ENCODE data around the gene GPN2. TPM values are rescaled to one million over a fixed set of nuclear protein-coding genes. Genes with fewer than 3 reads are reported as not detected.

GPN2 gene
- polyA plus RNA-seq, 1 experiment = 28.7 TPM

- TF ChIP-seq CTCF (IDR thresholded peaks at IDR 0.05; ENCODE audit: low read depth, low read length) = no peak
- DNase-seq (ENCODE audit: low read depth, low spot score) = no peak
- Histone ChIP-seq H3K27ac (ENCODE audit: low read depth, low read length) (no peak overlapping the region), H3K9me3 (ENCODE audit: control insufficient read depth, insufficient read depth, low read length) (no peaks in the 10 kb centered on the region), H3K27me3 (ENCODE audit: control insufficient read depth, insufficient read depth, low read length) (no peaks in the 10 kb centered on the region), H3K4me3 (ENCODE audit: low read depth, low read length) (no peak overlapping the region)
- ChIA-PET POLR2A (interaction anchor here (1.0 kb wide), 1 partner anchor 10 kb away, joined by 5 read pairs; no protein-coding TSS in a partner anchor), CTCF (interaction anchor here (0.7 to 2.3 kb wide), 6 partner anchors 8 to 370 kb away, joined by 3 to 12 read pairs (median 4); no protein-coding TSS in a partner anchor)
Observed at GRCh38 chr1:26858891-26859640, 31.0 kb downstream of the GPN2 start.

DNA sequence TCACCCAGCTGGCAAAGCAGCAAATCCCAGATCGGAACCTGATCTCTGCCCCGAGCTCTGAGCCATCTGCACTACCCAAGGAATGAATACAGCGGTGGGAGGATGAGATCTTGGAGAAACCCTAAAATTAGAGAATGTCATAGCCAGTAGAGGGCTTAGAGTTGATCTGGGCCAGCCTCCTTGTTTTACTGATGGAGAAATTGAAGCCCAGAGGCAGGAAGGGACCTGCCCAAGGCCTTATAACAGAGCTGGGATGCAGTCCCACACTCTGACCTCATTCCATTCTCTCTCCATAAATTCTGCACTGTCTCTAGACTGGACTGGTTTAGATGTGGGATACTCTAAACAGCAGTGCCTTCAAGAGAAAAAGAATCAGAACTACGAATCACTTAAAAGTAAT, 31.9 kb downstream of the GPN2 start:
- H3K27ac ChIP-seq (ENCODE audit: low read depth, low read length) = no peak overlapping the region
- ChIA-PET POLR2A (interaction anchor here (1.1 kb wide), 1 partner anchor 15 kb away, joined by 3 read pairs; no protein-coding TSS in a partner anchor), CTCF (interaction anchor here (0.8 to 1.5 kb wide), 4 partner anchors 8 to 319 kb away, joined by 3 to 5 read pairs (median 4); no protein-coding TSS in a partner anchor)
- no peak overlapping the region for H3K4me3 ChIP-seq (ENCODE audit: low read depth, low read length)
- no peaks in the 10 kb centered on the region for H3K27me3 ChIP-seq (ENCODE audit: control insufficient read depth, insufficient read depth, low read length)
- no peak for DNase-seq (ENCODE audit: low read depth, low spot score)
- H3K9me3 ChIP-seq (ENCODE audit: control insufficient read depth, insufficient read depth, low read length) = no peaks in the 10 kb centered on the region
- no peak for TF ChIP-seq CTCF (IDR thresholded peaks at IDR 0.05; ENCODE audit: low read depth, low read length)

DNA sequence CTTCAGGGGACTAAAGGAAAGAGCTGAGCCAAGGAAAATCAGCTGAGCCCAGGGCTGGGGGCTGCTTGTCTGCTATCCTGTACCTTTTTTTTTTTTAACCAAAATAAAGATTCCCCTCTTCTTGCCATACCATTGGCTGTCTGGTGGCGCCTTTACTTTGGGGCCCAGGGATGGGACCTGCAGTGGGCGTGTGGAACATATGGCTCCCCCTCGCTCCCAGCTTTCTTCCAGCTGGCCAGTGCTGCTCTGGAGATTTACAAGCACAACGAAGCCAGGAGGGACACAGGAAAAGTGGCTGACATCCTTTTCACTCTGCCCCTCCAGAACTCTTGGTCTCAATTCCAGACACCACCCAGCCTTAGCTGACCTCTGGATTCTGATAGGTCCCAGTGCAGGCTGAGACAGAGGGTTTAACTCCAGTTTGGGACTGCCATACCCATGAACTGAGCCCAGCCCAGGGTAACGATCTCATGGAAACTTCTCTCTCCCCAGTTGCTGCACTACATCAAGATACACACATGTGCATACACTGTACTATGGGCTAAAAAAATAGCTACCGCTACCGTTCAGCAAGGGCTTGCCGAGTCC, 32.5 kb downstream of the GPN2 start:
- Histone ChIP-seq H3K9me3 (ENCODE audit: control insufficient read depth, insufficient read depth, low read length) (no peaks in the 10 kb centered on the region), H3K4me3 (ENCODE audit: low read depth, low read length) (no peak overlapping the region), H3K27ac (ENCODE audit: low read depth, low read length) (no peak overlapping the region), H3K27me3 (ENCODE audit: control insufficient read depth, insufficient read depth, low read length) (no peaks in the 10 kb centered on the region)
- POLR2A ChIA-PET = interaction anchor here (0.7 to 1.1 kb wide), 2 partner anchors 9 to 16 kb away, joined by 3 to 5 read pairs; no protein-coding TSS in a partner anchor
- CTCF ChIA-PET = interaction anchor here (0.5 to 0.9 kb wide), 2 partner anchors 8 to 19 kb away, joined by 4 to 8 read pairs; no protein-coding TSS in a partner anchor
- no peak for TF ChIP-seq CTCF (IDR thresholded peaks at IDR 0.05; ENCODE audit: low read depth, low read length)
- no peak for DNase-seq (ENCODE audit: low read depth, low spot score)

- H3K4me3 ChIP-seq (ENCODE audit: low read depth, low read length) = no peak overlapping the region
- no peaks in the 10 kb centered on the region for H3K9me3 ChIP-seq (ENCODE audit: control insufficient read depth, insufficient read depth, low read length)
- CTCF ChIA-PET = interaction anchor here (0.5 to 0.6 kb wide), 2 partner anchors 19 to 30 kb away, joined by 3 to 8 read pairs; no protein-coding TSS in a partner anchor
- no peak for DNase-seq (ENCODE audit: low read depth, low spot score)
- TF ChIP-seq CTCF (IDR thresholded peaks at IDR 0.05; ENCODE audit: low read depth, low read length) = no peak
- H3K27ac ChIP-seq (ENCODE audit: low read depth, low read length) = no peak overlapping the region
- H3K27me3 ChIP-seq (ENCODE audit: control insufficient read depth, insufficient read depth, low read length) = no peaks in the 10 kb centered on the region
- POLR2A ChIA-PET = interaction anchor here (0.7 to 3.0 kb wide), 2 partner anchors 8 to 9 kb away, joined by 5 to 17 read pairs; no protein-coding TSS in a partner anchor
Observed at GRCh38 chr1:26856604-26857469, 33.2 kb downstream of the GPN2 start.
